RWPE2 (cell line): Measurements from ENCODE around the gene NOP14.

Experiments used
- ATAC-seq: fragments of 200-7000 bp; cut with Tn5 transposase; 3 replicates; pipeline ENCODE4 v1.9.1; 2021; ENCODE audit warnings: low read depth
- DNase-seq: peaks from one replicate; pipeline ENCODE4 v3.0.0-alpha.2; 2020; ENCODE audit warnings: low spot score
- H3K27ac ChIP-seq: fragments of 450-650 bp; 2 replicates; pipeline ENCODE4 v1.5.1; 2017; ENCODE audit warnings: mild to moderate bottlenecking; ENCODE audit not compliant: poor library complexity, severe bottlenecking
- H3K27me3 ChIP-seq: fragments of 250-450 bp; sonication (Bioruptor Pico); 2 replicates; pipeline ENCODE4 v1.5.1; 2021; ENCODE audit warnings: mild to moderate bottlenecking, moderate library complexity; ENCODE audit not compliant: insufficient read depth, poor library complexity, severe bottlenecking
- H3K36me3 ChIP-seq: fragments of 250-450 bp; sonication (Bioruptor Pico); 2 replicates; pipeline ENCODE4 v1.5.1; 2020; ENCODE audit warnings: low read depth, mild to moderate bottlenecking, moderate library complexity
- H3K4me1 ChIP-seq: fragments of 250-450 bp; sonication (Bioruptor Pico); 2 replicates; pipeline ENCODE4 v1.5.1; 2021; ENCODE audit warnings: mild to moderate bottlenecking, moderate library complexity; ENCODE audit not compliant: insufficient read depth, poor library complexity, severe bottlenecking
- H3K4me3 ChIP-seq: fragments of 250-450 bp; sonication (Bioruptor Pico); 2 replicates; pipeline ENCODE4 v1.5.1; 2021; ENCODE audit warnings: mild to moderate bottlenecking, moderate library complexity; ENCODE audit not compliant: severe bottlenecking
- H3K9me3 ChIP-seq: fragments of 250-450 bp; sonication (Bioruptor Pico); 2 replicates; pipeline ENCODE4 v1.5.1; 2021; ENCODE audit warnings: mild to moderate bottlenecking, moderate library complexity; ENCODE audit not compliant: severe bottlenecking
- CTCF ChIP-seq: fragments of 450-650 bp; IDR thresholded peaks from one replicate; pipeline ENCODE4 v1.5.1; 2017; ENCODE audit warnings: mild to moderate bottlenecking, moderate library complexity; ENCODE audit not compliant: poor library complexity, severe bottlenecking

The NOP14 gene

GRCh38 chr4:2932951-2933565, 30.1 kb downstream of the NOP14 start:
- H3K27ac ChIP-seq = peak overlapping the region; percentile 96
- H3K36me3 ChIP-seq = peaks cover 53% of the 10 kb centered on the region
- peaks cover 18% of the 10 kb centered on the region for H3K4me1 ChIP-seq
- H3K4me3 ChIP-seq = peak overlapping the region; percentile 51
- TF ChIP-seq CTCF = no peak
- H3K27me3 ChIP-seq = no peaks in the 10 kb centered on the region
- no peaks in the 10 kb centered on the region for H3K9me3 ChIP-seq
- DNase-seq = peak; percentile 58
- ATAC-seq = no peak

- Histone ChIP-seq H3K36me3 (peaks cover 54% of the 10 kb centered on the region), H3K4me3 (no peak overlapping the region), H3K27ac (peak overlapping the region; percentile 96), H3K27me3 (no peaks in the 10 kb centered on the region), H3K9me3 (no peaks in the 10 kb centered on the region), H3K4me1 (peaks cover 12% of the 10 kb centered on the region)
- DNase-seq (peak; percentile 46), ATAC-seq (no peak)
- no peak for TF ChIP-seq CTCF
Observed at GRCh38 chr4:2932321-2932950, 30.8 kb downstream of the NOP14 start.

GRCh38 chr4:2931512-2932301, 31.5 kb downstream of the NOP14 start:
- no peaks in the 10 kb centered on the region for H3K9me3 ChIP-seq
- TF ChIP-seq CTCF = no peak
- H3K27me3 ChIP-seq = no peaks in the 10 kb centered on the region
- DNase-seq (no peak), ATAC-seq (no peak)
- peaks cover 7% of the 10 kb centered on the region for H3K4me1 ChIP-seq
- no peak overlapping the region for H3K4me3 ChIP-seq
- H3K36me3 ChIP-seq = peaks cover 62% of the 10 kb centered on the region
- no peak overlapping the region for H3K27ac ChIP-seq

GRCh38 chr4:2930758-2931511, 32.3 kb downstream of the NOP14 start:
- ATAC-seq = no peak
- Histone ChIP-seq H3K27ac (peak overlapping the region; percentile 5), H3K27me3 (no peaks in the 10 kb centered on the region), H3K36me3 (peaks cover 69% of the 10 kb centered on the region), H3K4me1 (no peaks in the 10 kb centered on the region), H3K9me3 (no peaks in the 10 kb centered on the region), H3K4me3 (no peak overlapping the region)
- no peak for TF ChIP-seq CTCF
- DNase-seq = peak; percentile 70
